ENCODE data around the gene CDK18.

GRCh38 chr1:205496661-205497060 is 7.8 kb upstream of the CDK18 start:
- no peak for TF ChIP-seq CTCF (IDR thresholded peaks at IDR 0.05)
- TF ChIP-seq POLR2A (IDR thresholded peaks at IDR 0.05): no peak
- TF ChIP-seq EP300 (IDR thresholded peaks at IDR 0.05): no peak
- TF ChIP-seq POLR2AphosphoS5 (IDR thresholded peaks at IDR 0.05): no peak

Measured in stomach (tissue), 4 donors.